Testis (tissue), 3 donors: ENCODE measurements around the gene SYTL1. TPM values are rescaled to one million over a fixed set of nuclear protein-coding genes. Genes with fewer than 3 reads are reported as not detected.

Experiments
- DNase-seq: peaks from one replicate; pipeline ENCODE4 v3.0.0-alpha.2; 2019
- H3K27ac ChIP-seq, 2 donors: fragments of 200-600 bp; sonication (generic); one replicate each; pipeline ENCODE4 v1.5.1; 2019
- H3K27me3 ChIP-seq: fragments of 200-600 bp; sonication (generic); one replicate; pipeline ENCODE4 v1.5.1; 2019
- H3K36me3 ChIP-seq: fragments of 200-600 bp; sonication (generic); one replicate; pipeline ENCODE4 v1.5.1; 2017; ENCODE audit warnings: low read depth; ENCODE audit errors: missing control alignments
- H3K4me1 ChIP-seq: fragments of 200-600 bp; sonication (generic); one replicate; pipeline ENCODE4 v1.5.1; 2019
- H3K4me3 ChIP-seq, 2 donors: fragments of 200-600 bp; sonication (generic); one replicate each; pipeline ENCODE4 v1.5.1; 2017 to 2019
- H3K9me3 ChIP-seq: fragments of 200-600 bp; sonication (generic); one replicate; pipeline ENCODE4 v1.5.1; 2017
- POLR2A ChIP-seq: fragments of 450-650 bp; IDR thresholded peaks from one replicate; pipeline ENCODE4 v1.6.1; 2017; ENCODE audit warnings: antibody characterized with exemption, mild to moderate bottlenecking, moderate library complexity
- WGBS, 2 donors: methylation state at CpG; one replicate each; pipeline ENCODE4 v1.1.5; 2018; 5-methylcytosine and 5-hydroxymethylcytosine counted together
- intact Hi-C: fragments of 100-400 bp; cut with DNase I; formaldehyde crosslinking; loops from one replicate; pipeline ENCODE4 v1.15.1; 2023; ENCODE audit warnings: low total_unique reads
- polyA plus RNA-seq: library from polyadenylated mRNA; stranded (reverse); fragments of 350-450 nt; fragmentation: Illumina TruSeq; extraction: RNeasy Lipid Tissue Mini Kit (QIAGEN cat#74804); gene quantifications from one replicate; pipeline ENCODE4 v1.2.3, GENCODE V29; 2014; ENCODE audit warnings: low read depth, low replicate concordance; ENCODE audit not compliant: insufficient read depth
- total RNA-seq, 2 donors: library from RNA; depleted of rRNA; stranded (reverse); fragments of >200 nt; gene quantifications; one replicate each; pipeline ENCODE4 v1.2.3, GENCODE V29; 2016
- TF ChIP-seq, protein P1 (sequence below), 3 experiments: fragments of 450-650 bp in 2 of 3; fragments of 200-600 bp in 1 of 3; sonication (generic) in 1 of 3; IDR thresholded peaks; one replicate each; pipeline ENCODE4 v1.5.1; 2016 to 2019; ENCODE audit warnings: antibody characterized with exemption in 3 of 3, mild to moderate bottlenecking in 2 of 3, moderate library complexity in 1 of 3

SYTL1 gene
- total and polyA plus RNA-seq, 3 donors from 2014 or later = 2.3 to 6.0 (median 5.4) TPM

DNA sequence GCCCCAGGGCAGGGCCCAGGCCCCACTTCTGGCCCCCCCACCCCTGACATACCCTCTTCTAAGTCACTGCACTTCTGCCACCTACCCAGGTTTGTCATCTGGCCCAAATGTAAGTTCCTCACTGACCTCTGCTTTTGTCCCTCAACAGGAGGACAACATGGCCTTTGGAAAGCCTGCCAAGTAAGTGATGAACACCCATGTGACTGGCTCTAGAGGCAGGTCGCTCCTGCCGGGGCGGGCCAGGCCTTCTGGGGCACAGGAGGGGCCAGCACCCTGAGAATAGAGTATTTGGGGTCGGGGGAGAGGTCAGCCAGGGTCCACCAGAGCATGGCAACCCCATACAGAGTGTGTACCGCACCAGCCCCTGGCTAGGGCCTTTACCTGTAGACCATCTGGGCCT lies 9.9 kb upstream of the SYTL1 start:
- H3K27ac ChIP-seq = no peak overlapping the region
- intact Hi-C loops = no loop called here
- no peaks in the 10 kb centered on the region for H3K9me3 ChIP-seq
- no peak for DNase-seq
- H3K27me3 ChIP-seq = no peaks in the 10 kb centered on the region
- H3K36me3 ChIP-seq = no peaks in the 10 kb centered on the region
- no peak for TF ChIP-seq POLR2A
- TF ChIP-seq, protein P1, sequence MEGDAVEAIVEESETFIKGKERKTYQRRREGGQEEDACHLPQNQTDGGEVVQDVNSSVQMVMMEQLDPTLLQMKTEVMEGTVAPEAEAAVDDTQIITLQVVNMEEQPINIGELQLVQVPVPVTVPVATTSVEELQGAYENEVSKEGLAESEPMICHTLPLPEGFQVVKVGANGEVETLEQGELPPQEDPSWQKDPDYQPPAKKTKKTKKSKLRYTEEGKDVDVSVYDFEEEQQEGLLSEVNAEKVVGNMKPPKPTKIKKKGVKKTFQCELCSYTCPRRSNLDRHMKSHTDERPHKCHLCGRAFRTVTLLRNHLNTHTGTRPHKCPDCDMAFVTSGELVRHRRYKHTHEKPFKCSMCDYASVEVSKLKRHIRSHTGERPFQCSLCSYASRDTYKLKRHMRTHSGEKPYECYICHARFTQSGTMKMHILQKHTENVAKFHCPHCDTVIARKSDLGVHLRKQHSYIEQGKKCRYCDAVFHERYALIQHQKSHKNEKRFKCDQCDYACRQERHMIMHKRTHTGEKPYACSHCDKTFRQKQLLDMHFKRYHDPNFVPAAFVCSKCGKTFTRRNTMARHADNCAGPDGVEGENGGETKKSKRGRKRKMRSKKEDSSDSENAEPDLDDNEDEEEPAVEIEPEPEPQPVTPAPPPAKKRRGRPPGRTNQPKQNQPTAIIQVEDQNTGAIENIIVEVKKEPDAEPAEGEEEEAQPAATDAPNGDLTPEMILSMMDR (IDR thresholded peaks at IDR 0.05) = no peak
- no peak overlapping the region for H3K4me3 ChIP-seq
- 67 to 82% methylated on average over 3 to 5 of the region's 5 CpGs for WGBS, 2 donors
- peaks cover 5% of the 10 kb centered on the region for H3K4me1 ChIP-seq

DNA sequence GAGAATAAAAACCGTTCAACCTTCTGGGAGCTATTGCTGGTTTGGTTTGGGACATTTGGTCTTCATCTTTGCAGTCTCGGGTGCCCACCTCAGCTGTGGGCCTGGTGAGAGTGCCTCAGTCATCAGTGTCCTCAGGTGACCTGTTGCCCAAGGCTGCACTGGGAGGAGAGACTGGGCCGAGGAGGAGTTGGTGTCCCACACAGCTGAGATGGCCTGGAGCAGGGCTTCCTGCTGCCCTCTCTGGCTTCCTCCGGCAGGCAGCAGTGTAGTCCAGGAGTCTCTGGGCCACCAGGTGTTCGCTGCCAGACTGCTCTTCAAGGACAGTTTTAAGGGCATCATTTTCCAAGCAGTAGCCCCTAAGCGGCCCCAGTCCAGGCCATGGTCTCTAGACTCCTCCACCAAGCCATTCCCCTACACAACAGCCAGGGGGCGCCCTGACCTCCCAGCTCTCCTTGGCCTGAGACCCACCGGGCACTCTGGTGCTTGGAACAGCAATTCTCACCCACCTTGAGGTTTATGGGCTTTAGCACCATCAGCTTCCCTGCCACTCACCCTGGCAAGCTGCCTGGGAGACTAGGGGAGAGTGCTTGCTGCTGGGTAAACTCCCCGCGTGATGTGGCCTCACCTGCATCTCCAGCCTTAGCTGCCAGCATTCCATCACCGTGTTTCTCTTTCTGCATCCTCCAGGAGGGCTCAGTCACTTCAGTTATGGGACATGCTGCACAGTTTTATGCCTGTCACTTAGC lies 9.1 kb upstream of the SYTL1 start:
- Histone ChIP-seq H3K27me3 (no peaks in the 10 kb centered on the region), H3K27ac (no peak overlapping the region), H3K4me3 (no peak overlapping the region), H3K4me1 (peaks cover 5% of the 10 kb centered on the region), H3K36me3 (no peaks in the 10 kb centered on the region), H3K9me3 (no peaks in the 10 kb centered on the region)
- TF ChIP-seq, protein P1 (IDR thresholded peaks at IDR 0.05) = peak; percentile 51 to 80 (median 67)
- TF ChIP-seq POLR2A = no peak
- 65 to 91% methylated on average over 4 to 11 of the region's 11 CpGs for WGBS, 2 donors
- peak; percentile 57 for DNase-seq
- intact Hi-C loops = no loop called here

DNA sequence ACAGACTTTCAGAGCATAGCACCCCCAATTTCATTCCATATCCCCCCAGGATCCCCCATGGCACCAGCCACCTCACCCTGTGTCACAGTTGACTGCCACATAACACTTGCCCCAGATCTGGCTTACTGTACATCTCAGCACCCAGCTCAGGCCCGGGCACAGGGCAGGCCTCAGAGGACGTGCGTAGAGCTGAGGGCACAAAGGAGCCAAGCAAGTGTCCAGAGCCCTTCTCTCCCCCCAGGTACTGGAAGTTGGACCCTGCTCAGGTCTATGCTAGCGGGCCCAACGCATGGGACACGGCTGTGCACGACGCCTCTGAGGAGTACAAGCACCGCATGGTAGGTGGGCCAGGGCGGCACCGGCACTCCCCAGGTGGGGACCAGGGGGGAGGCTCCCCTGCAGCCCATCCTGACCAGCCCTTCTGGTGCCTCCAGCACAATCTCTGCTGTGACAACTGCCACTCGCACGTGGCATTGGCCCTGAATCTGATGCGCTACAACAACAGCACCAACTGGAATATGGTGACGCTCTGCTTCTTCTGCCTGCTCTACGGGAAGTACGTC lies 8.0 kb upstream of the SYTL1 start:
- no peak for TF ChIP-seq POLR2A
- TF ChIP-seq, protein P1 (IDR thresholded peaks at IDR 0.05) = no peak
- no peak for DNase-seq
- Histone ChIP-seq H3K36me3 (no peaks in the 10 kb centered on the region), H3K4me1 (peaks cover 2% of the 10 kb centered on the region), H3K27me3 (no peaks in the 10 kb centered on the region), H3K27ac (no peak overlapping the region), H3K9me3 (no peaks in the 10 kb centered on the region), H3K4me3 (no peak overlapping the region)
- intact Hi-C loops = no loop called here
- WGBS, 2 donors = 92 to 95% methylated on average over 12 to 17 of the region's 17 CpGs

DNA sequence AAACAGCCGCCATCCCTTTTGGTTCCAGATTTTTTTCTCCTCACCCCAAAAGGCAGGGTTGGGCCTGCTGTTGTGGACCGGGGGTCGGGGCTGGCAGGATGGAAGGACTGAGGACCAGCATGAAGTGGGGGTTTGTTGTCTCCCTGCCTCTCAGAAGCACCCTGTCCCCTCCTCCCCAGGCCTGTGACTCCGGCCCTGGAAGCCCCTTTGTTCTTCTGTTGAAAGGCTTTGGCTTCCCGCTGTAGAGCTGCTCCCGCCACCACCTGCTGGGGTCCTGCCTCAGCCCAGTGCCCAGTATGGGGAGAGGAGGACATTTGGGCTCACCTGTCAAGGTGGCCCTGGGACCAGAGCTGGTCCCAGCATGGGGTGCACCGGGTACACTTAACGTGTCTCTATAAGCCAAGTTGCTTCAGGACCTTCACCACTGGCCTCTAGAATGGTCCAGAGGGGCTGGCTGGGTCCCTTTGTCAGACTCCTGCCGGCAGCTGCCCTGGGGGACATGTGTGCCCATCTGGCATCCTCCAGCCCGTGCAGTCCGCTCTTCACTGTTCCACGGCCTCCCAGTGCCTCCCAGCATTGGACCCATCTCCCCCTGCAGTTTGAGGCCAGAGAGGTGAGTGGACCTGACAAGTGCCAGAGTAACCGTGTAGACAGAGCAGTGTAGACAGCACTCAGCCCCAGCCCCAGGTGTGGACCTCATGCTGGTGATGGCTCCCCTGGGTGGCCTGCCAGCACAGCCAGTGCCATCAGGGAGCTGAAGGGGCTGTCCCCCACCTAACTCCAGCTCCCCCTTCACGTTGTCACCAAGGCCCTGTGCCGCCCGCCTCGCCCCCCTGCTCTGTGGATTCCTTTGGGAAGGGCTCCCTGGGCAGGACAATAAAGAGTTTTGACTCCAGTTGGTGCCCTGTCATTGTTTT lies 6.1 kb upstream of the SYTL1 start:
- Histone ChIP-seq H3K9me3 (no peaks in the 10 kb centered on the region), H3K27ac (no peak overlapping the region), H3K27me3 (no peaks in the 10 kb centered on the region), H3K4me1 (no peaks in the 10 kb centered on the region), H3K4me3 (no peak overlapping the region), H3K36me3 (no peaks in the 10 kb centered on the region)
- intact Hi-C loops = no loop called here
- DNase-seq = no peak
- TF ChIP-seq, protein P1 (IDR thresholded peaks at IDR 0.05) = no peak
- TF ChIP-seq POLR2A = no peak
- 94 to 97% methylated on average over 13 to 16 of the region's 17 CpGs for WGBS, 2 donors
